H1 (cell line): ENCODE data around the gene ENPP3.

ENCODE experiments used
- CTCF ChIP-seq, 3 experiments: IDR thresholded peaks; 1 replicate in 2 of 3; 2 replicates in 1 of 3; pipeline versions ENCODE4 v1.5.1 to v1.6.1; 2011; ENCODE audit warnings: low read length in 3 of 3, mild to moderate bottlenecking in 3 of 3, inconsistent platforms in 2 of 3, low read depth in 1 of 3, moderate library complexity in 1 of 3; ENCODE audit not compliant: insufficient read depth in 1 of 3; ENCODE audit errors: control extremely low read depth in 1 of 3
- KDM1A ChIP-seq: fragments of 200-600, 300-600 bp; sonication (generic); IDR thresholded peaks from 2 replicates; pipeline ENCODE4 v1.7.1; 2016; ENCODE audit warnings: mild to moderate bottlenecking, low read length, borderline replicate concordance
- POLR2A ChIP-seq, 2 experiments: IDR thresholded peaks; 1 replicate in 1 of 2; 2 replicates in 1 of 2; pipeline ENCODE4 v1.6.1; 2011; ENCODE audit warnings: low read depth in 2 of 2, low read length in 2 of 2, mild to moderate bottlenecking in 2 of 2; ENCODE audit errors: control extremely low read depth in 1 of 2
- RFX5 ChIP-seq: IDR thresholded peaks from 2 replicates; pipeline ENCODE4 v1.6.1; 2011; ENCODE audit warnings: low read depth, low read length, improper control_type of control experiment, borderline replicate concordance
- SAP30 ChIP-seq: fragments of 300-600 bp; sonication (generic); IDR thresholded peaks from 2 replicates; pipeline ENCODE4 v1.7.1; 2012; ENCODE audit warnings: low read length, moderate library complexity, mild to moderate bottlenecking, inconsistent platforms; ENCODE audit not compliant: insufficient read depth, insufficient replicate concordance
- TAF1 ChIP-seq: IDR thresholded peaks from 2 replicates; pipeline ENCODE4 v1.6.1; 2011; ENCODE audit warnings: mild to moderate bottlenecking, low read depth, low read length
- TCF12 ChIP-seq: IDR thresholded peaks from 2 replicates; pipeline ENCODE4 v1.6.1; 2011; ENCODE audit warnings: low read depth, mild to moderate bottlenecking, low read length
- TF ChIP-seq, protein P1 (sequence below): IDR thresholded peaks from 2 replicates; pipeline ENCODE4 v1.6.1; 2011; ENCODE audit warnings: low read length, improper control_type of control experiment
- TF ChIP-seq, protein P2 (sequence below): IDR thresholded peaks from 2 replicates; pipeline ENCODE4 v1.6.1; 2011; ENCODE audit warnings: low read depth, mild to moderate bottlenecking, low read length; ENCODE audit not compliant: insufficient read depth

DNA sequence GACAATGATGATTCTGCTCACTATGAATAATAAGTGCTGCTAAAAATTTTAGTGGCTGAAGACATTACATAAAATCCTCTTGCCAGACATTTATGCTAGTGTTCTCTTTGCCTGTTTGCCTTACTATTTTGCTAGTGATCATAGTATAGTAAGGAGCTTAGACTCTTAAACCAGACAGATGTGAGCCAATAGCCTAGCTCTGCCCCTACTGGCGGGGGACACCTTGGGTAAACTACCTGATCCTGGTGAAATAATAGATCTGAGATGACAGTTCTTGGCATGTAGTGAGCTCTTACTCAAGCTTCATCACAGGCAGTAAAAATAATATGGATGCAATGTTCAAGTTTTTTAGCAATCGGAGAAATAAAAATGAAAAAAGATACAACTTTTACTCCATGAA is 18.8 kb downstream of the ENPP3 start:
- TF ChIP-seq SAP30, result no peak
- TF ChIP-seq TAF1, result no peak
- no peak for TF ChIP-seq KDM1A
- no peak for TF ChIP-seq RFX5
- TF ChIP-seq, protein P1, sequence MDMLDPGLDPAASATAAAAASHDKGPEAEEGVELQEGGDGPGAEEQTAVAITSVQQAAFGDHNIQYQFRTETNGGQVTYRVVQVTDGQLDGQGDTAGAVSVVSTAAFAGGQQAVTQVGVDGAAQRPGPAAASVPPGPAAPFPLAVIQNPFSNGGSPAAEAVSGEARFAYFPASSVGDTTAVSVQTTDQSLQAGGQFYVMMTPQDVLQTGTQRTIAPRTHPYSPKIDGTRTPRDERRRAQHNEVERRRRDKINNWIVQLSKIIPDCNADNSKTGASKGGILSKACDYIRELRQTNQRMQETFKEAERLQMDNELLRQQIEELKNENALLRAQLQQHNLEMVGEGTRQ, result no peak
- TF ChIP-seq CTCF (IDR thresholded peaks at IDR 0.05; ENCODE audit: control extremely low read depth in 1 of 3, insufficient read depth in 1 of 3, low read depth in 1 of 3, low read length in 3 of 3), result peak in 1 of 3 experiments; percentile 19; a peak in 1 of 4 replicates
- TF ChIP-seq POLR2A (IDR thresholded peaks at IDR 0.05; ENCODE audit: control extremely low read depth in 1 of 2, low read depth in 2 of 2, low read length in 2 of 2), result no peak
- TF ChIP-seq, protein P2, sequence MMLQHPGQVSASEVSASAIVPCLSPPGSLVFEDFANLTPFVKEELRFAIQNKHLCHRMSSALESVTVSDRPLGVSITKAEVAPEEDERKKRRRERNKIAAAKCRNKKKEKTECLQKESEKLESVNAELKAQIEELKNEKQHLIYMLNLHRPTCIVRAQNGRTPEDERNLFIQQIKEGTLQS, result no peak
- TF ChIP-seq TCF12, result no peak
